HCT116 (cell line): ENCODE results near the gene JSRP1. TPM values are rescaled to one million over a fixed set of nuclear protein-coding genes. Genes with fewer than 3 reads are reported as not detected.

Experiments used
- ATAC-seq: fragments of 200-7000 bp; cut with Tn5 transposase; 2 replicates; pipeline ENCODE4 v1.9.1; 2020; ENCODE audit warnings: mild to moderate bottlenecking, moderate library complexity
- BruUV-seq: library from RNA; stranded (reverse); fragments of 400-500 nt; replicated peaks from 2 replicates; lab custom pipeline; 2021; lab: Mats Ljungman, UMichigan
- CTCF ChIA-PET: fragments of 300-600 bp; sonication (Branson Sonifier 250); formaldehyde crosslinking; loops from one replicate; lab custom pipeline; 2021; ENCODE audit warnings: antibody characterized with exemption; lab: Charles Lee
- POLR2A ChIA-PET: fragments of 300-600, 350-600 bp; sonication (Branson Sonifier 250); formaldehyde crosslinking; loops from one replicate; lab custom pipeline; 2021; ENCODE audit warnings: antibody characterized with exemption; lab: Charles Lee
- RAD21 ChIA-PET, 2 experiments: fragments of 300-600 bp; sonication (Branson Sonifier 250); formaldehyde crosslinking; loops; one replicate each; lab custom pipeline; 2023; ENCODE audit warnings: low total read pairs in 2 of 2; ENCODE audit not compliant: uncharacterized antibody in 2 of 2, unreplicated experiment in 2 of 2, low non-redundant PET in 1 of 2; lab: Charles Lee
- DNase-seq: peaks from one replicate; pipeline ENCODE4 v3.0.0-alpha.2; 2010; ENCODE audit warnings: low read depth, low spot score
- H2AFZ ChIP-seq: fragments of 200-600 bp; shearing (Covaris generic), sonication (generic); 2 replicates; pipeline ENCODE4 v1.6.1; 2017; ENCODE audit warnings: low read depth, mixed run types, mixed read lengths, antibody characterized with exemption, low read length; ENCODE audit not compliant: poor library complexity, severe bottlenecking
- H3K27ac ChIP-seq: 2 replicates; pipeline ENCODE4 v1.5.1; 2012; ENCODE audit warnings: low read depth, low read length
- H3K27me3 ChIP-seq: fragments of 200-600 bp; sonication (generic); 2 replicates; pipeline ENCODE4 v1.6.1; 2016; ENCODE audit warnings: mixed run types, low read length, mixed read lengths; ENCODE audit not compliant: insufficient read depth
- H3K36me3 ChIP-seq, 2 experiments: fragments of 200-500 bp in 1 of 2; fragments of 200-600 bp in 1 of 2; sonication (Bioruptor generic) in 1 of 2; sonication (generic) in 1 of 2; 2 replicates each; pipeline versions ENCODE4 v1.5.1 to v1.6.1; 2014 to 2016; ENCODE audit warnings: low read length in 2 of 2, inconsistent platforms in 1 of 2, mixed read lengths in 1 of 2, mixed run types in 1 of 2; ENCODE audit not compliant: insufficient read depth in 2 of 2, control insufficient read depth in 1 of 2
- H3K4me1 ChIP-seq, 2 experiments: fragments of 200-600 bp in 1 of 2; sonication (generic) in 1 of 2; 2 replicates each; pipeline versions ENCODE4 v1.5.1 to v1.6.1; 2012 to 2017; ENCODE audit warnings: low read length in 2 of 2, inconsistent platforms in 1 of 2, mild to moderate bottlenecking in 1 of 2, mixed read lengths in 1 of 2, mixed run types in 1 of 2, moderate library complexity in 1 of 2; ENCODE audit not compliant: insufficient read depth in 2 of 2, control insufficient read depth in 1 of 2
- H3K4me2 ChIP-seq: fragments of 200-600 bp; sonication (generic); 2 replicates; pipeline ENCODE4 v1.6.1; 2017; ENCODE audit warnings: mixed run types, low read length, mixed read lengths
- H3K4me3 ChIP-seq, 2 experiments: fragments of 200-600 bp in 1 of 2; sonication (generic) in 1 of 2; replicated peaks in 1 of 2; 2 replicates each; pipeline ENCODE4 v1.5.1; 2011 to 2016; ENCODE audit warnings: low read length in 2 of 2, control low read depth in 1 of 2, low read depth in 1 of 2, mild to moderate bottlenecking in 1 of 2, mixed read lengths in 1 of 2, mixed run types in 1 of 2
- H3K79me2 ChIP-seq: fragments of 200-600 bp; sonication (generic); 2 replicates; pipeline ENCODE4 v1.6.1; 2017; ENCODE audit warnings: mild to moderate bottlenecking, mixed run types, low read length, moderate library complexity, mixed read lengths; ENCODE audit not compliant: insufficient read depth
- H3K9ac ChIP-seq: fragments of 200-600 bp; sonication (generic); 2 replicates; pipeline ENCODE4 v1.6.1; 2016; ENCODE audit warnings: low read length, mixed read lengths
- H3K9me2 ChIP-seq: fragments of 200-600 bp; sonication (generic), shearing (Covaris generic); 2 replicates; pipeline ENCODE4 v1.6.1; 2017; ENCODE audit warnings: mixed run types, mild to moderate bottlenecking, moderate library complexity; ENCODE audit not compliant: insufficient read depth
- H3K9me3 ChIP-seq, 2 experiments: fragments of 200-500 bp in 1 of 2; fragments of 200-600 bp in 1 of 2; sonication (Bioruptor generic) in 1 of 2; sonication (generic) in 1 of 2; 2 replicates each; pipeline ENCODE4 v1.6.1; 2014 to 2017; ENCODE audit warnings: low read length in 2 of 2, mixed read lengths in 2 of 2, inconsistent platforms in 1 of 2, low read depth in 1 of 2, mild to moderate bottlenecking in 1 of 2, mixed run types in 1 of 2, moderate library complexity in 1 of 2; ENCODE audit not compliant: control insufficient read depth in 1 of 2, insufficient read depth in 1 of 2
- H4K20me1 ChIP-seq: fragments of 200-600 bp; sonication (generic), shearing (Covaris generic); 2 replicates; pipeline ENCODE4 v1.6.1; 2017; ENCODE audit warnings: mixed run types, mild to moderate bottlenecking, moderate library complexity; ENCODE audit not compliant: insufficient read depth
- CBX3 ChIP-seq: IDR thresholded peaks from 2 replicates; pipeline ENCODE4 v1.6.1; 2012; ENCODE audit warnings: low read depth
- CEBPB ChIP-seq: IDR thresholded peaks from 2 replicates; pipeline ENCODE4 v1.6.1; 2012; ENCODE audit warnings: low read depth
- ELF1 ChIP-seq: IDR thresholded peaks from 2 replicates; pipeline ENCODE4 v1.6.1; 2012; ENCODE audit warnings: low read depth, borderline replicate concordance
- EZH2 ChIP-seq: fragments of 200-600 bp; sonication (generic); IDR thresholded peaks from 2 replicates; pipeline ENCODE4 v1.6.1; 2017; ENCODE audit warnings: antibody characterized with exemption, mixed run types
- JUND ChIP-seq: IDR thresholded peaks from 2 replicates; pipeline ENCODE4 v1.6.1; 2012
- POLR2A ChIP-seq: IDR thresholded peaks from 2 replicates; pipeline ENCODE4 v1.7.0; 2011; ENCODE audit warnings: borderline replicate concordance; ENCODE audit not compliant: insufficient read depth, insufficient read length; ENCODE audit errors: extremely low read depth
- POLR2AphosphoS5 ChIP-seq: IDR thresholded peaks from 2 replicates; pipeline ENCODE4 v1.6.1; 2011; ENCODE audit warnings: mild to moderate bottlenecking, low read depth, low read length, moderate library complexity
- RAD21 ChIP-seq: IDR thresholded peaks from 2 replicates; pipeline ENCODE4 v1.6.1; 2012; ENCODE audit warnings: low read depth, mild to moderate bottlenecking
- TCF7L2 ChIP-seq: IDR thresholded peaks from 2 replicates; pipeline ENCODE4 v1.7.0; 2011; ENCODE audit warnings: borderline replicate concordance, inconsistent platforms; ENCODE audit not compliant: insufficient read depth, insufficient read length; ENCODE audit errors: extremely low read depth
- YY1 ChIP-seq: IDR thresholded peaks from 2 replicates; pipeline ENCODE4 v1.6.1; 2011; ENCODE audit warnings: low read length, low read depth, moderate library complexity, mild to moderate bottlenecking; ENCODE audit not compliant: insufficient replicate concordance; ENCODE audit errors: extremely low read depth
- ZFX ChIP-seq: fragments of 450-650 bp; IDR thresholded peaks from 2 replicates; pipeline ENCODE4 v1.6.1; 2017
- ZNF274 ChIP-seq: fragments of 200-500 bp; sonication (Bioruptor generic); IDR thresholded peaks from 2 replicates; pipeline ENCODE4 v1.6.1; 2014; ENCODE audit warnings: mild to moderate bottlenecking, low read depth, low read length, inconsistent platforms
- intact Hi-C: fragments of 100-400 bp; cut with micrococcal nuclease; formaldehyde crosslinking; loops from 2 replicates; pipeline ENCODE4 v1.10.0; 2022
- total RNA-seq: library from RNA; stranded (reverse); gene quantifications from one replicate; pipeline ENCODE4 v1.2.1, GENCODE V29; 2021; ENCODE audit not compliant: unreplicated experiment
- TF ChIP-seq, protein P1 (sequence below): IDR thresholded peaks from 2 replicates; pipeline ENCODE4 v1.6.1; 2012
- TF ChIP-seq, protein P2 (sequence below), 3 experiments: fragments of 200-600 bp in 1 of 3; sonication (generic) in 1 of 3; IDR thresholded peaks in 2 of 3; conservative IDR thresholded peaks in 1 of 3; 2 replicates each; pipeline ENCODE4 v1.5.1; 2012 to 2017; ENCODE audit warnings: low read depth in 2 of 3, low read length in 2 of 3, antibody characterized with exemption in 1 of 3, borderline replicate concordance in 1 of 3, control low read depth in 1 of 3, mild to moderate bottlenecking in 1 of 3, mixed read lengths in 1 of 3, mixed run types in 1 of 3, moderate library complexity in 1 of 3; ENCODE audit not compliant: insufficient read depth in 1 of 3
- TF ChIP-seq, protein P3 (sequence below): IDR thresholded peaks from 2 replicates; pipeline ENCODE4 v1.6.1; 2011; ENCODE audit warnings: mild to moderate bottlenecking, low read length, moderate library complexity; ENCODE audit not compliant: insufficient replicate concordance; ENCODE audit errors: extremely low read depth

Gene JSRP1
- total RNA-seq, 1 experiment from 2014 or later, result 0.30 TPM

DNA sequence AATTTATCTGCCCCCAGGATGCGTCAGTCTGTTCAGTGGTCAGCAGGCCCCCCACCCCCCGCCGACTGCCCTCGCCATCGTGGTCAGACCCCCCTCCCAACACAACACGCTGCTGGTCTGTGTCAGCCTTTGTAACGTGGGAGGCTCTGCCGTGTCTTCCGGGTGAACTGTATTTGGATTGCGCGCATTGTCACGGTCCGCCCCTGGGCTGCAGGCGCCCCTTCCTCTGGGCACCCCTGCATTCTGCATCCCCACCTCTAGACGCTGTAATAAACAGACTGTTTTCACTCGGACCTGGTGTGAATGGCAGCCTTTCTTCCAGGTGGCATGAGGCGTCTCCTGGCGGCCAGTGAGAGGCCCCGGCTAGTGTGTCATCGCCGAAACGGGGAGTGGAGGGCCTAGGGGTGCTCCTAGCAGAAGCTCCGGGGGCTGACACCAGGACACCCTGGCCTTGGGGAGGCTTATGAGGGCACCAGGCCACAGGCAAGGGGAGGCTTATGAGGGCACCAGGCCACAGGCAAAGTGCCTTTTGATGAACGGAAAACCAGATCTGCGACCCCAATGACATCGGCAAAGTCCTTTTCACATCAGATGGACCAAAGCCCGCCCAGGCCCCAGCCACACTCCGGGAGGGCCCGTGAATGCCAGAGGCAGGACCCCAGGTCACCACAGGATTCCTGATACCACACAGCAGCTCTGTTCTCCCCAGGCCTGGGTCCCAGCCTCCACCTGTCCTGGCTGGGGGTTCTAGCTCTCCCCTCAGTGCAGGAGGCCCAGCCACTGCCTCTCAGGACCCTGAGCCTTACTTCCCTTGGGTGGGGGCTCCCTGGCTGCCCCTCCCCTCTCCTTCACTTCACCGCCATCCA is 23.7 kb downstream of the JSRP1 start:
- RAD21 ChIA-PET, result no interaction called here
- Histone ChIP-seq H3K4me3 (no peak overlapping the region), H3K4me2 (no peak overlapping the region)
- TF ChIP-seq JUND, result no peak
- no peak for TF ChIP-seq EZH2
- TF ChIP-seq, protein P1, sequence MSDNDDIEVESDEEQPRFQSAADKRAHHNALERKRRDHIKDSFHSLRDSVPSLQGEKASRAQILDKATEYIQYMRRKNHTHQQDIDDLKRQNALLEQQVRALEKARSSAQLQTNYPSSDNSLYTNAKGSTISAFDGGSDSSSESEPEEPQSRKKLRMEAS, result peak; percentile 21; the same call in 1 of the 2 replicates
- TF ChIP-seq POLR2A, result no peak
- no peak for TF ChIP-seq ZFX
- TF ChIP-seq, protein P2, sequence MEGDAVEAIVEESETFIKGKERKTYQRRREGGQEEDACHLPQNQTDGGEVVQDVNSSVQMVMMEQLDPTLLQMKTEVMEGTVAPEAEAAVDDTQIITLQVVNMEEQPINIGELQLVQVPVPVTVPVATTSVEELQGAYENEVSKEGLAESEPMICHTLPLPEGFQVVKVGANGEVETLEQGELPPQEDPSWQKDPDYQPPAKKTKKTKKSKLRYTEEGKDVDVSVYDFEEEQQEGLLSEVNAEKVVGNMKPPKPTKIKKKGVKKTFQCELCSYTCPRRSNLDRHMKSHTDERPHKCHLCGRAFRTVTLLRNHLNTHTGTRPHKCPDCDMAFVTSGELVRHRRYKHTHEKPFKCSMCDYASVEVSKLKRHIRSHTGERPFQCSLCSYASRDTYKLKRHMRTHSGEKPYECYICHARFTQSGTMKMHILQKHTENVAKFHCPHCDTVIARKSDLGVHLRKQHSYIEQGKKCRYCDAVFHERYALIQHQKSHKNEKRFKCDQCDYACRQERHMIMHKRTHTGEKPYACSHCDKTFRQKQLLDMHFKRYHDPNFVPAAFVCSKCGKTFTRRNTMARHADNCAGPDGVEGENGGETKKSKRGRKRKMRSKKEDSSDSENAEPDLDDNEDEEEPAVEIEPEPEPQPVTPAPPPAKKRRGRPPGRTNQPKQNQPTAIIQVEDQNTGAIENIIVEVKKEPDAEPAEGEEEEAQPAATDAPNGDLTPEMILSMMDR (IDR thresholded peaks at IDR 0.05 in 2 of 3, conservative IDR thresholded peaks at IDR 0.05 in 1 of 3; ENCODE audit: borderline replicate concordance in 1 of 3, insufficient read depth in 1 of 3, low read depth in 2 of 3, low read length in 2 of 3), result no peak
- TF ChIP-seq TCF7L2, result no peak
- TF ChIP-seq, protein P3, sequence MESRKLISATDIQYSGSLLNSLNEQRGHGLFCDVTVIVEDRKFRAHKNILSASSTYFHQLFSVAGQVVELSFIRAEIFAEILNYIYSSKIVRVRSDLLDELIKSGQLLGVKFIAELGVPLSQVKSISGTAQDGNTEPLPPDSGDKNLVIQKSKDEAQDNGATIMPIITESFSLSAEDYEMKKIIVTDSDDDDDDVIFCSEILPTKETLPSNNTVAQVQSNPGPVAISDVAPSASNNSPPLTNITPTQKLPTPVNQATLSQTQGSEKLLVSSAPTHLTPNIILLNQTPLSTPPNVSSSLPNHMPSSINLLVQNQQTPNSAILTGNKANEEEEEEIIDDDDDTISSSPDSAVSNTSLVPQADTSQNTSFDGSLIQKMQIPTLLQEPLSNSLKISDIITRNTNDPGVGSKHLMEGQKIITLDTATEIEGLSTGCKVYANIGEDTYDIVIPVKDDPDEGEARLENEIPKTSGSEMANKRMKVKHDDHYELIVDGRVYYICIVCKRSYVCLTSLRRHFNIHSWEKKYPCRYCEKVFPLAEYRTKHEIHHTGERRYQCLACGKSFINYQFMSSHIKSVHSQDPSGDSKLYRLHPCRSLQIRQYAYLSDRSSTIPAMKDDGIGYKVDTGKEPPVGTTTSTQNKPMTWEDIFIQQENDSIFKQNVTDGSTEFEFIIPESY, result no peak
- TF ChIP-seq CBX3, result no peak
- no peak for TF ChIP-seq ZNF274
- no peak for TF ChIP-seq YY1
- no peak for TF ChIP-seq RAD21
- 0 out of 2 replicates have a peak, but pooled peaks have one; percentile 2 for TF ChIP-seq POLR2AphosphoS5
- no peak for TF ChIP-seq CEBPB
- TF ChIP-seq ELF1, result no peak
- TF ChIP-seq, all 23 proteins: peak for 2
- Histone ChIP-seq H2AFZ (no peak overlapping the region), H3K9ac (no peak overlapping the region), H3K36me3 (peaks cover 5 to 20% of the 10 kb centered on the region in 2 experiments; a peak in 2 of 4 replicates), H3K9me2 (no peaks in the 10 kb centered on the region), H3K4me1 (peaks cover 3 to 19% of the 10 kb centered on the region in 2 experiments; a peak in 2 of 4 replicates), H3K9me3 (no peaks in the 10 kb centered on the region), H3K27me3 (no peaks in the 10 kb centered on the region), H3K79me2 (peaks cover 43% of the 10 kb centered on the region), H3K27ac (peak overlapping the region; percentile 35; the same call in 1 of the 2 replicates), H4K20me1 (no peaks in the 10 kb centered on the region; the same call in 1 of the 2 replicates)
- ATAC-seq (no peak), DNase-seq (no peak)
- intact Hi-C loops, result no loop called here
- CTCF ChIA-PET, result no interaction called here
- POLR2A ChIA-PET, result no interaction called here
- BruUV-seq, result no TSS peak
